DOHH2 (cell line): ENCODE results near the gene PLPPR1.

ENCODE experiments used
- H3F3A ChIP-seq: fragments of 200-600 bp; sonication (generic), shearing (Covaris generic); 2 replicates; pipeline ENCODE4 v1.6.0; 2016; ENCODE audit warnings: antibody characterized with exemption, mild to moderate bottlenecking; ENCODE audit not compliant: control insufficient read depth, insufficient read depth
- H3K27ac ChIP-seq: fragments of 200-600 bp; sonication (generic); 2 replicates; pipeline ENCODE4 v1.5.1; 2014; ENCODE audit warnings: low read depth, mild to moderate bottlenecking, low read length, moderate library complexity
- H3K27me3 ChIP-seq: fragments of 200-600 bp; sonication (generic); 2 replicates; pipeline ENCODE4 v1.6.1; 2014; ENCODE audit warnings: mild to moderate bottlenecking, low read length, mixed read lengths; ENCODE audit not compliant: control insufficient read depth
- H3K36me3 ChIP-seq: fragments of 200-600 bp; sonication (generic); 2 replicates; pipeline ENCODE4 v1.6.1; 2014; ENCODE audit warnings: mild to moderate bottlenecking, low read length, moderate library complexity, mixed read lengths; ENCODE audit not compliant: control insufficient read depth
- H3K4me1 ChIP-seq: fragments of 200-600 bp; sonication (generic); 2 replicates; pipeline ENCODE4 v1.6.1; 2014; ENCODE audit warnings: mild to moderate bottlenecking, low read length, mixed read lengths; ENCODE audit not compliant: control insufficient read depth
- H3K4me2 ChIP-seq: fragments of 200-600 bp; sonication (generic); 2 replicates; pipeline ENCODE4 v1.6.0; 2014; ENCODE audit warnings: mild to moderate bottlenecking, low read length, moderate library complexity
- H3K4me3 ChIP-seq: fragments of 200-600 bp; sonication (generic); 2 replicates; pipeline ENCODE4 v1.5.1; 2014; ENCODE audit warnings: mild to moderate bottlenecking, low read length, mixed read lengths
- H3K79me2 ChIP-seq: fragments of 200-600 bp; sonication (generic); 2 replicates; pipeline ENCODE4 v1.6.1; 2014; ENCODE audit warnings: mild to moderate bottlenecking, low read length, mixed read lengths; ENCODE audit not compliant: control insufficient read depth
- H3K9me2 ChIP-seq: fragments of 200-600 bp; sonication (generic); replicated peaks from 2 replicates; pipeline ENCODE4 v1.6.1; 2014; ENCODE audit warnings: mild to moderate bottlenecking, low read length, mixed read lengths; ENCODE audit not compliant: control insufficient read depth
- H3K9me3 ChIP-seq: fragments of 200-600 bp; sonication (generic); 2 replicates; pipeline ENCODE4 v1.6.1; 2014; ENCODE audit warnings: antibody characterized with exemption, low read length, mixed read lengths; ENCODE audit not compliant: control insufficient read depth, insufficient read depth
- H4K20me1 ChIP-seq: fragments of 200-600 bp; sonication (generic); 2 replicates; pipeline ENCODE4 v1.6.0; 2014; ENCODE audit warnings: low read depth, mild to moderate bottlenecking, antibody characterized with exemption, low read length, moderate library complexity; ENCODE audit not compliant: control insufficient read depth, insufficient read depth
- CTCF ChIP-seq: fragments of 200-600 bp; sonication (generic); IDR thresholded peaks from one replicate; pipeline ENCODE4 v1.5.1; 2014; ENCODE audit warnings: antibody characterized with exemption, mild to moderate bottlenecking, low read depth, low read length; ENCODE audit not compliant: poor library complexity, severe bottlenecking
- EZH2phosphoT487 ChIP-seq: fragments of 200-600 bp; sonication (generic); IDR thresholded peaks from 2 replicates; pipeline ENCODE4 v1.6.1; 2017; ENCODE audit warnings: borderline replicate concordance, mild to moderate bottlenecking, antibody characterized with exemption, low read length, moderate library complexity, mixed read lengths

Gene PLPPR1

GRCh38 chr9:101092922-101093321, 64.4 kb downstream of the PLPPR1 start:
- Histone ChIP-seq H3F3A (no peaks in the 10 kb centered on the region), H3K36me3 (no peaks in the 10 kb centered on the region), H3K27ac (no peak overlapping the region), H4K20me1 (no peaks in the 10 kb centered on the region), H3K79me2 (no peaks in the 10 kb centered on the region), H3K9me2 (no peaks in the 10 kb centered on the region), H3K4me2 (no peak overlapping the region), H3K4me1 (no peaks in the 10 kb centered on the region), H3K4me3 (no peak overlapping the region), H3K9me3 (no peaks in the 10 kb centered on the region), H3K27me3 (no peaks in the 10 kb centered on the region)
- TF ChIP-seq EZH2phosphoT487 (no peak), CTCF (no peak)

GRCh38 chr9:101093620-101094019, 65.1 kb downstream of the PLPPR1 start:
- no peak for TF ChIP-seq CTCF
- TF ChIP-seq EZH2phosphoT487 = no peak
- Histone ChIP-seq H3K4me3 (no peak overlapping the region), H3K9me2 (no peaks in the 10 kb centered on the region), H3K36me3 (no peaks in the 10 kb centered on the region), H3K27me3 (no peaks in the 10 kb centered on the region), H4K20me1 (no peaks in the 10 kb centered on the region), H3K79me2 (no peaks in the 10 kb centered on the region), H3K9me3 (no peaks in the 10 kb centered on the region), H3F3A (no peaks in the 10 kb centered on the region), H3K4me2 (no peak overlapping the region), H3K4me1 (no peaks in the 10 kb centered on the region), H3K27ac (no peak overlapping the region)

GRCh38 chr9:101094686-101095085, 66.2 kb downstream of the PLPPR1 start:
- no peak for TF ChIP-seq EZH2phosphoT487
- TF ChIP-seq CTCF = no peak
- Histone ChIP-seq H3K9me3 (no peaks in the 10 kb centered on the region), H3K4me1 (no peaks in the 10 kb centered on the region), H3K79me2 (no peaks in the 10 kb centered on the region), H3K9me2 (no peaks in the 10 kb centered on the region), H3K27me3 (no peaks in the 10 kb centered on the region), H3K36me3 (no peaks in the 10 kb centered on the region), H3F3A (no peaks in the 10 kb centered on the region), H4K20me1 (no peaks in the 10 kb centered on the region), H3K4me3 (no peak overlapping the region), H3K27ac (no peak overlapping the region), H3K4me2 (no peak overlapping the region)

- Histone ChIP-seq H3K4me1 (no peaks in the 10 kb centered on the region), H3K4me2 (no peak overlapping the region)
These were observed 68.7 kb downstream of the PLPPR1 start for GRCh38 chr9:101097210-101097609.

More at GRCh38 chr9:101097210-101097609, 68.7 kb downstream of the PLPPR1 start:
- H3K27ac ChIP-seq = no peak overlapping the region
- TF ChIP-seq EZH2phosphoT487 (no peak), CTCF (no peak)
- H4K20me1 ChIP-seq = no peaks in the 10 kb centered on the region
- no peaks in the 10 kb centered on the region for H3K27me3 ChIP-seq
- H3K9me2 ChIP-seq = no peaks in the 10 kb centered on the region
- H3K79me2 ChIP-seq = no peaks in the 10 kb centered on the region
- H3F3A ChIP-seq = no peaks in the 10 kb centered on the region
- H3K36me3 ChIP-seq = no peaks in the 10 kb centered on the region
- H3K4me3 ChIP-seq = no peak overlapping the region
- no peaks in the 10 kb centered on the region for H3K9me3 ChIP-seq
